Right renal cortex interstitium (tissue), 3 donors: ENCODE data around the gene ZNF619. TPM values are rescaled to one million over a fixed set of nuclear protein-coding genes. Genes with fewer than 3 reads are reported as not detected.

Experiments
- DNase-seq, 3 donors: peaks; one replicate each; pipeline ENCODE4 v3.0.0-alpha.2; 2013; ENCODE audit warnings: low read depth in 3 of 3, low spot score in 2 of 3
- polyA plus RNA-seq, 3 donors: library from polyadenylated mRNA; unstranded; fragments of 120-200 nt; gene quantifications; one replicate each; pipeline ENCODE4 v1.2.1, GENCODE V29; 2013; ENCODE audit not compliant: insufficient read length in 3 of 3

The ZNF619 gene
- polyA plus RNA-seq, 3 donors, result 7.2 to 7.6 (median 7.3) TPM

- no peak for DNase-seq
These were observed 12.4 kb upstream of the ZNF619 start for GRCh38 chr3:40464339-40465110.

DNA sequence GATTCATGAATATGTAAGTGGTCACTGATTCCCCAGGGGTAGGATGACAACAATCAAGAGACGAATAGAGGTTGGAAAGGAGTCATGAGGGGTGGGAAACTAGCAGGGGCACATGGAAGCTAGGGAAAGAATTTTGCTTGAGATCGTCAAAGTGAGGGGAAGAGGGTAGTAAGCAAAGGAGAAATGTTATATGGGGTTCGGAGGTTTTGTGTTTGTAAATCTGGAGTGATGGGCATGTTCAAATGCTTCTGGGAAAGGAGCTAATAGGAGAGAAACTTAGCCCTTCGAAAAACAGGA lies 11.9 kb upstream of the ZNF619 start:
- no peak for DNase-seq

GRCh38 chr3:40465456-40465855 lies 11.5 kb upstream of the ZNF619 start:
- DNase-seq, result no peak

GRCh38 chr3:40468018-40468417 lies 8.9 kb upstream of the ZNF619 start:
- DNase-seq, result no peak

DNA sequence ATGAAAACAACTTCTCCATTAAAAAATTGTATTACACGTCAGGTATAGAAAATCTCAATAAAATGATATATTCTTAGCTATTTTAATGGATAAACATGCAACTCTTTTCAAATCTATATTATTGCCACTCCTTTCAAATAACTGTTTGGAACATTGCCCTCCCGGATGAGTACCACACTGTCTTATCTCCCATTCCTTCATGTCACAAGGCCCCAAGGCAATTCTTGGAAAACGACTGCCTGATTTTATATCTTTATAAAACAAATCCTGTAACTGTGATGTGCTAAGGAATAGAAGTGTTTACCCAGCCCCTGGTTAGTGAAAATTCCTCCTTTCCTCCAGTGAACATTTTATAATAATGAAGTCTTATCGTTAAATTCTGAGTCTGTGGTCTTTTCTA lies 6.2 kb upstream of the ZNF619 start:
- no peak for DNase-seq

- no peak for DNase-seq
These were observed 744 bp downstream of the ZNF619 start for GRCh38 chr3:40477666-40478065.

GRCh38 chr3:40487172-40487571 lies 10.2 kb downstream of the ZNF619 start:
- DNase-seq, result no peak

GRCh38 chr3:40490916-40491315 lies 14.0 kb downstream of the ZNF619 start:
- DNase-seq, result no peak

GRCh38 chr3:40494698-40495097 lies 17.8 kb downstream of the ZNF619 start:
- DNase-seq, result no peak

DNA sequence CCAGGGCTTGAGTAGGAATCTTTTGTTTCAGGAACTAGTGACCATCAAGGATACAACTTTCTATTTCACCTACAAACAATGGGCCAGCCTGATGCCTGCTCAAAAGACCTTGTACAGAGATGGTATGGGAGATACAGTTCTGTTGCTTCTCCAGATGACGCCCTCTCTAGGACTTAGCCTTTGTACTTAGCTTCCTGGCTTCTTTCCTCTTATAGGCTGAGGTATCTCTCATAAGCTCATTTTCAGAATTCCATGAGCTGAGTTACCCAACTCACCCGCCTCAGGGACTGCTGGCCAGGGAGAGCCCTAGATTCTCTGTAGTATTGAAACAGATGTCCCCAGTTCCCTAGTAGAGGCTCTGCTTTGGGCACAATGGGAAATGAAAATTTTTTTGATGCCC lies 20.4 kb downstream of the ZNF619 start:
- DNase-seq, result no peak

DNA sequence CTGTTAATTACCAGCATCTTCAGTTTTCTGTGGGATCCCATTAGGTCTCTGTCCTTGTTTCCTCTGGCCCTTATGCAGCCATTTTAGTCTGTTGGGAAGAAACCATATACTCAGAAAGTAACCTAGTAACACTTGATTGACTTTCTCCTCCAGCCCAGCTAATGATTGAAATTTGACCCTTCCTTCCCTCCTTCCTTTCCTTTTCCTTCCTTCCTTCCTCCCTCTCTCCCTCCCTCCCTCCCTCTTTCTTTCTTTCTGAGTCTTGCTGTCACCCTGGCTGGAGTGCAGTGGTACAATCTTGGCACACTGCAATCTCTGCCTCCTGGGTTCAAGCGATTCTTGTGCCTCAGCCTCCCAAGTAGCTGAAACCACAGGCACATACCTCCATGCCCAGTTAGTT lies 23.0 kb downstream of the ZNF619 start:
- no peak for DNase-seq

GRCh38 chr3:40502034-40502433 lies 25.1 kb downstream of the ZNF619 start:
- no peak for DNase-seq

DNA sequence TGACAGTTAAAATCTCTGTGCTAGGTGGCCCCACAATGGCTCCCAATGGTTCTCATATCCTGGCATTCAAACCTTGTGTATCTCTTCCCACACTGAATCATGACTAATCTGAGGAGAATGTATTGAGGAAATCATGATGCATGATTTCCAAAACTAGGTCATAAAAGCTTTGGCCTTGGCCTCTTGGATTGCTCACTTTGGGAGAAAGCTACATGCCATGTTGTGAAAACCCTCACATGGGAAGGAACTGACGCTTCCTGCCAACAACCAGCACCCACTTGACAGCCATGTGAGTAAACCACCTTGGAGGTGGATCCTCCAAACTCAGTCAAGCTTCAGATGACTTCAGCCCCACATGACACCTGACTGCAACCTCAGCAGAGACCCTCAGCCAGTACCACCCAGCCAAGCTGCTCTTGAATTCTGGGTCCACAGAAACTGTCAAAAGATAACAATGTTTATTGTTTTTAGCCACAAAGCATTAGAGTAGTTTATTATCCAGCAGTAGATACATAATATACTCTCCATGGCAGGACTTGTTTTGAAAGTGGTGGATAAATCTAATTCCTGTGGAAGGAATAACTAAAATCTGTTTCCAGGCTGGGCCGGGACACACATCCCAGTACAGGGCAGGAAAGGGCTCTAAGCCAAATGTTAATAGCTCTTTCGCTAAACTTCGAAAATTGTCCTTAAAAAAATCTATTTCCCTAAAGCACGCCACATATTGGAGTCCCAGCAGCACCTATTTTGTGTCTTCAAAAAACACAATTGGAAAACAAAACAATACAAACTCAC lies 27.9 kb downstream of the ZNF619 start:
- DNase-seq, result no peak

- peak; percentile 73 to 81 (median 76) for DNase-seq
These were observed 28.9 kb downstream of the ZNF619 start, which contains the start of gene ZNF620 for GRCh38 chr3:40505599-40506462. Gene ZNF620 (plus strand): TSS chr3:40506039. CDS start chr3:40506353, 314 bp downstream.

GRCh38 chr3:40511031-40511718 lies 34.3 kb downstream of the ZNF619 start:
- DNase-seq, result no peak

DNA sequence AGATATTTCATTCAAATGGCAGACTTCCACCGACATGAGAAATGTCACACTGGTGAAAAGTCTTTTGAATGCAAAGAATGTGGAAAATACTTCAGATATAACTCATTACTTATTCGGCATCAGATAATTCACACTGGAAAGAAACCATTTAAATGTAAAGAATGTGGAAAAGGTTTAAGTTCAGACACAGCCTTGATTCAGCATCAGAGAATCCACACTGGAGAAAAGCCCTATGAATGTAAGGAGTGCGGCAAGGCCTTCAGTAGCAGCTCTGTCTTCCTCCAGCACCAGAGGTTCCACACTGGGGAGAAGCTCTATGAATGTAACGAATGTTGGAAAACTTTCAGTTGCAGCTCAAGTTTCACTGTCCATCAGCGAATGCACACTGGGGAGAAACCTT lies 39.3 kb downstream of the ZNF619 start:
- DNase-seq, result no peak

- no peak for DNase-seq
These were observed 41.1 kb downstream of the ZNF619 start for GRCh38 chr3:40518067-40518466.

GRCh38 chr3:40518848-40519247 lies 41.9 kb downstream of the ZNF619 start:
- no peak for DNase-seq

GRCh38 chr3:40521254-40521653 lies 44.3 kb downstream of the ZNF619 start:
- DNase-seq, result no peak

DNA sequence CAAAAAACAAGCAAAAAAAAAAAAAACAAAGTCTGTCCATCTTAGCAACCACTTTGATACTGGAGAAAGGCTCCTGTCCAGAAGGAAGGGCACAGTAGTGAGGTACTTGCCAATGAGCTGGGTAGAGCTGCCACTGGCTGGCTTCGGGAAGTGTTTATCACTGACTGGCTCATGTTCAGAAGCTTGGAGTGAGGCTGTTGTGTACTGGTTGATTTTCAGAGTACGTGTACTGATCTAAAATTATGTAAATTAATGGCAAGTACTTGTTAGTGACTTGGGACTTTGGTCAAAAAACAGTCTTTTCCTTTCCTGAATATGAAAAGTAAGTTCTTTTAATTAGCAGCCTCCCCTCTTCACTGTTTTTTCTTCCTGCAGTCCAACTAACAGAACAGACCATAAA lies 46.9 kb downstream of the ZNF619 start:
- no peak for DNase-seq

DNA sequence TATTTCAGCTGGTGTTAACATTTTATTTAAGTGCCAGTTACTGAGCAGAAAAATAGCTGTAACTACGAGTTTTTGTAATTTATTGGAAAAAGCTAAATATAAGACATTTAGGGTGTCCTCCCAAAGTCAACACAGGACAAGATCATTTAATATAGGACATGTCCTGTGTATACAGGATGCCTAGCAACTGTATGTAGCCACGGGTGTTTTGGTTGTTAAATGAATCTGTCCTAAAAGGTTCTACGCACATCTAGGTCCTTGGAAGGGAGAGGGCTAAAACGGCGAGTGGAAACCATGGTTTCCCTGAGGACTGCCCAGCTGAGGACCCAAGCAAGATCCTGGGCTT lies 47.3 kb downstream of the ZNF619 start:
- DNase-seq, result peak in 1 of 3 donors; percentile 23
